Measurements from ENCODE around the gene PGLYRP2.

The PGLYRP2 gene

GRCh38 chr19:15508035-15508710 lies 28.9 kb upstream of the PGLYRP2 start, which contains the start of gene CYP4F22:
Gene CYP4F22 (plus strand): TSS chr19:15508525. CDS start chr19:15525337, 16,812 bp downstream.
- H3K27me3 ChIP-seq (ENCODE audit: control insufficient read depth, low read length), result no peaks in the 10 kb centered on the region
- TF ChIP-seq CTCF (IDR thresholded peaks at IDR 0.05; ENCODE audit: low read depth, low read length, poor library complexity, severe bottlenecking), result no peak
- TF ChIP-seq EZH2phosphoT487 (IDR thresholded peaks at IDR 0.05; ENCODE audit: borderline replicate concordance, low read length), result no peak
- H3F3A ChIP-seq (ENCODE audit: control insufficient read depth, insufficient read depth), result no peaks in the 10 kb centered on the region
- no peak within 1 kb of the TSS for H3K27ac ChIP-seq (ENCODE audit: low read depth, low read length)
- no peaks in the 10 kb centered on the region for H3K36me3 ChIP-seq (ENCODE audit: control insufficient read depth, low read length)
- no peaks in the 10 kb centered on the region for H3K9me3 ChIP-seq (ENCODE audit: control insufficient read depth, insufficient read depth, low read length)
- no peaks in the 10 kb centered on the region for H3K79me2 ChIP-seq (ENCODE audit: control insufficient read depth, low read length)
- no peaks in the 10 kb centered on the region for H3K9me2 ChIP-seq (replicated peaks; ENCODE audit: control insufficient read depth, low read length)
- no peaks in the 10 kb centered on the region for H3K4me1 ChIP-seq (ENCODE audit: control insufficient read depth, low read length)
- H4K20me1 ChIP-seq (ENCODE audit: control insufficient read depth, insufficient read depth, low read depth, low read length), result no peaks in the 10 kb centered on the region
- H3K4me2 ChIP-seq (ENCODE audit: low read length), result no peak within 1 kb of the TSS
- H3K4me3 ChIP-seq (ENCODE audit: low read length), result no peak within 1 kb of the TSS

GRCh38 chr19:15507068-15508034 lies 28.1 kb upstream of the PGLYRP2 start:
- TF ChIP-seq CTCF (IDR thresholded peaks at IDR 0.05; ENCODE audit: low read depth, low read length, poor library complexity, severe bottlenecking) (no peak), EZH2phosphoT487 (IDR thresholded peaks at IDR 0.05; ENCODE audit: borderline replicate concordance, low read length) (no peak)
- Histone ChIP-seq H3K9me2 (replicated peaks; ENCODE audit: control insufficient read depth, low read length) (no peaks in the 10 kb centered on the region), H4K20me1 (ENCODE audit: control insufficient read depth, insufficient read depth, low read depth, low read length) (no peaks in the 10 kb centered on the region), H3K4me3 (ENCODE audit: low read length) (no peak overlapping the region), H3K79me2 (ENCODE audit: control insufficient read depth, low read length) (no peaks in the 10 kb centered on the region), H3K4me2 (ENCODE audit: low read length) (no peak overlapping the region), H3K4me1 (ENCODE audit: control insufficient read depth, low read length) (no peaks in the 10 kb centered on the region), H3F3A (ENCODE audit: control insufficient read depth, insufficient read depth) (no peaks in the 10 kb centered on the region), H3K27me3 (ENCODE audit: control insufficient read depth, low read length) (no peaks in the 10 kb centered on the region), H3K36me3 (ENCODE audit: control insufficient read depth, low read length) (no peaks in the 10 kb centered on the region), H3K9me3 (ENCODE audit: control insufficient read depth, insufficient read depth, low read length) (no peaks in the 10 kb centered on the region), H3K27ac (ENCODE audit: low read depth, low read length) (no peak overlapping the region)

- Histone ChIP-seq H3K4me3 (ENCODE audit: low read length) (no peak overlapping the region), H3K4me2 (ENCODE audit: low read length) (no peak overlapping the region), H3K4me1 (ENCODE audit: control insufficient read depth, low read length) (no peaks in the 10 kb centered on the region), H3K9me2 (replicated peaks; ENCODE audit: control insufficient read depth, low read length) (no peaks in the 10 kb centered on the region), H3K36me3 (ENCODE audit: control insufficient read depth, low read length) (no peaks in the 10 kb centered on the region), H4K20me1 (ENCODE audit: control insufficient read depth, insufficient read depth, low read depth, low read length) (no peaks in the 10 kb centered on the region), H3K27me3 (ENCODE audit: control insufficient read depth, low read length) (no peaks in the 10 kb centered on the region), H3K9me3 (ENCODE audit: control insufficient read depth, insufficient read depth, low read length) (no peaks in the 10 kb centered on the region), H3F3A (ENCODE audit: control insufficient read depth, insufficient read depth) (no peaks in the 10 kb centered on the region), H3K27ac (ENCODE audit: low read depth, low read length) (no peak overlapping the region), H3K79me2 (ENCODE audit: control insufficient read depth, low read length) (no peaks in the 10 kb centered on the region)
- TF ChIP-seq CTCF (IDR thresholded peaks at IDR 0.05; ENCODE audit: low read depth, low read length, poor library complexity, severe bottlenecking) (no peak), EZH2phosphoT487 (IDR thresholded peaks at IDR 0.05; ENCODE audit: borderline replicate concordance, low read length) (no peak)
Measured at GRCh38 chr19:15506074-15506571, 26.8 kb upstream of the PGLYRP2 start.

Measured in DOHH2 (cell line).